ENCODE results near the gene VGF.

GRCh38 chr7:101156866-101157589, 8.3 kb downstream of the VGF start:
- TF ChIP-seq CTCF (IDR thresholded peaks at IDR 0.05) (no peak), POLR2A (IDR thresholded peaks at IDR 0.05) (no peak)
